ENCODE measurements around the gene CCDC92.

The CCDC92 gene

DNA sequence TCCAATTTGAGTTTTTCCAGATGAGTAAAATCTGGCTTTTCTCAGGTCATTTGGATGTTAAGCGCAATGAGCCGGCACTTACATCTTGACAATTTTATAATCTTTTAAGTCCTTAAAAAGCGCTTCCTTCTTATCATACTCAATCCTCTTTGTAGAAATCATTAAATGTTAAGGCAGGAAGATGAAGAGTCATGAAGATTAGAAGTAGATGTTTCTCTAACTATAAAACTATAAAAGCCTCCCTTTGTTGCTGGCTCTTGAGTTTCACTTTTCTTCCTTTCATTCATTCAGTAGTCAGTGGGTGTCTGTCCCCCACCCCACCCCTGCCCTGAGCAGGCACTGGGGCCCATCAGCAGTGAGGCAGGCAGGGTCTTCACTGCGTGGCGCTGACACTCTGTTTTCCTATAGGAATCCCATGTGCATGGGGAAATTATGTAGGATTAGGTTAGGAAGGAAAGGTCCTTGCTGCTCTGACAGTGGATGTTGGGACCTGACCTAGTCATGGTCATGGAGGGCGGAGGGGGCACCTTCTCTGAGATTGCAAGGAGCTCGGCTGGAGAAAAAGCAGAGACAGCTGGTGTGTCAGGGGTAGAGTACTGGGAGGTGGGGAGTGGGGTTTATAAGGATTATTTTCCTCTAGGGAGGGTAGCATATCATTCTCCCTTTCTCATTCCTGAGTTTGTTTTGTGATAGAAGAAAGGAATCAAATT lies 65.8 kb downstream of the CCDC92 start:
- FAIRE-seq: no peak

DNA sequence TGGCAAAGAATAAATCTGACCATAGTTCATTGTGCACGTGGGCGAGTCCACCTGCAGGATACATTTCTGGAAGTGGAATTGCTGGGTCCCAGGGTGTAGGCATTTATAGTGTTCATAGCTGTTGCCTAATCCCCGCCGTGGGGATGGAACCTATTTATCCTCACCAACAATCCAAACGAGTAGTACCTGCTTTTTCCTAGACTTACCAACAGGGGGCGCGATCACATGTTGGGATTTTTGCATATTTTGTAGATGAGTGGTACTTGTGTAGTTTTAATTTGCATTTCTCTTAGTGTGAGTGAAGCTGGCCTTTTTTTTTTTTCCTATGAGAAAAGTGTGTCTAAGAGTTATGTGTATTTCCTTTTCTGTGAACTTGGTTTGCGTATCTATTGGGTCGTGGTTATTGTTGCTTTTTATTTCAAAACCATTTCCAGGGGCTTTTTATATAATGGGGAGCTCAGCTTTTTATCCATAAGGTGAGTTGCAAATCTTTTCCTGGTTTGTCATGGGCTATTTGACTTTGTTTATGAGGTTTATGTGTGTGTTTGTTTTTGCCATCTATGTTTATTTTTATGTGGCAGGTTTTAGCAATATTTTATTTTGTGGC lies 67.2 kb downstream of the CCDC92 start:
- peak; percentile 93 for FAIRE-seq

DNA sequence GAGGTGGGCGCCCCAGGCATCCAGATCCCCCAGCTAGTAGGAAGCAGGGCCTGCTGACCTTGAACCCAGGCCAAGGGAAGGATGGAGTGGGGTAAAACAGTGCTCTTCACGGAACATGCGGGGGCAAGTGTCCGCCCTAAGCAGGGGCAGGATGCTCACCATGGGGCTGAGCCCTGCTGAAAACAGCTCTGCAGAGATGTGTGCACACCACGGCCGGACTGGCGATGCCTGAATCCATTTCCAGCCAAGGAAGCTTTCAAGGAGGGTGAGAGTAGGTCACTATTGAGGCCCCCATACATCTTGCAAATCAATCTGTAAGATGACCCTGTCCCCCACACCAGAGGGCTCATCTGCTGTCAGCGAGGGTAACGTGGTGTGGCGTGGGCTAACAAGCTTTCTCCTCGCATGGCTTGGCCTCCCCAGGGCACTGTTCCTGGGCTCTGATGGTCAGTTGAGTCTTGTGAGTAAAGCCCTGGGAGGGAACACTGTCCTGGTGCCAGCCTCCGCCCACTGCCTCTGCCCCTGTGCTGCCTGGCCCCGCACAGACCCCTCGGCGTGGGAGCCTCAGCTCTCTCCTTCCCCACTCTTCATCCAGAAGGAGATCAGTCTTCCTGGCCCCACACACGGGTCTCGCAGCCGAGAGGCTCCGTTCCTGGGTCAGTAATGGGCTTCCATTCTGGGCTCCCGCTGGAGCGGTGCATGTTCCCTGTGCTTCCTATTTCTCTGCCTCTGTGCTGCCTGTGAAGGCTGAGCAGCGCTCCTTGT lies 69.1 kb downstream of the CCDC92 start:
- FAIRE-seq: no peak

DNA sequence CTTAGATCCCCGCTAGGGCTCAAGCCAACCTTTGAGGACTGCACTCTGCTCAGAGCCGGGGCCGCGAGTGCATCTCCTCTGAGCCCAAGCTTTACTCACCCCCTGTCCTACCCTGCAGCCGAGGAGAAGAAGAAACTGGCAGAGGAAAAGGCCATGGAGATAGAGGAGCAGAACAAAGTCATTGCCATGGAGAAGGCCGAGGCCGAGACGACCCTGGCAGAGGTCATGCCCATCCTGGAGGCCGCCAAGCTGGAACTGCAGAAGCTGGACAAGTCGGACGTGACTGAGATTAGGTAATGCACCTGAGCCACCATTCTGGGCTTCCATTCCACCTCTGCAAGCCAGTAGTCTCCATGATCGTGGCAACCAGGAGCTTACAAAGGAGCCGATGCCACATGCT lies 69.8 kb downstream of the CCDC92 start:
- FAIRE-seq: no peak

DNA sequence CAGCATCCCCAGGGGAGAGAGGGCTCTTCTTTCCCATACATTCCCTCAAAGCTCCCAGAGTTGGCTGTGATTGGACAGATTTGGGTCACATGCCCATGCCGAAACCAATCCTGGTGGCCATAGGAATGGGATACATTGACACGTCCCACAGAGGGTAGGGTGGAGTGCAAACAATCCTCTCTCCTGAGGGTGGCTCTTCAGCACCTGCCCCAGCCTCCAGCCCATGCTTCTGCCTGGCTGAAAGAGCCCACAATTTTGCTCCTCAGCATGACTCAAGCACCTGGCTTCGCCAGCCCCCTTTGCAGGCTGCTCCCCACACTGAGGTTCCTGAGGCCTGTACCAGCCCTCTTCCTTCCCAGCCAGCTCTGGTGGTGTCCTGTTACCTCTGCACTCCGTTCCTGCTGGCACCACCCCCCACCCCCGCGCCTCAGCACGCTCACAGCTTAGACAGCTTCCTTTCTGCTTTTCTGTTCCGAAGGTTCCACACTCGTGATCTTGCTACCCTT lies 71.7 kb downstream of the CCDC92 start:
- FAIRE-seq: no peak

DNA sequence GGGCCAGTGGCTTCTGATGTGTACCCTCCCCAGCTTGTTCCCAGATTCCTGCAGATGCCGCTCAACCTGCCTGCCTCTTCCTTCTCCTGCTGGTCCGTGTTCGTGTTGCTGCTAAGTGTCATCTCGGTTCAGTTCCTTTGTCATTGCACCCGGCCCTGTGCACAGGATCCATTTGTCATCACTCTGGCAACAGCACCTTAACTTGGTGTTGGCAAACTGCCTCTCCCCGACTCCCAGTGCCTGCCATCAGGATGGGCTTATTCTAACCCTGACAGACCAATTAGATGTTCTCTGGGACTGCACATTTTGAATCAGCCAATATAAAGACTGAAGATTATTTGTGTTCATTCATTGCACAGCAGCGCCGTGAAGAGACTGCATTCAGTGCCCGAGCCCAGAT lies 73.3 kb downstream of the CCDC92 start:
- no peak for FAIRE-seq

DNA sequence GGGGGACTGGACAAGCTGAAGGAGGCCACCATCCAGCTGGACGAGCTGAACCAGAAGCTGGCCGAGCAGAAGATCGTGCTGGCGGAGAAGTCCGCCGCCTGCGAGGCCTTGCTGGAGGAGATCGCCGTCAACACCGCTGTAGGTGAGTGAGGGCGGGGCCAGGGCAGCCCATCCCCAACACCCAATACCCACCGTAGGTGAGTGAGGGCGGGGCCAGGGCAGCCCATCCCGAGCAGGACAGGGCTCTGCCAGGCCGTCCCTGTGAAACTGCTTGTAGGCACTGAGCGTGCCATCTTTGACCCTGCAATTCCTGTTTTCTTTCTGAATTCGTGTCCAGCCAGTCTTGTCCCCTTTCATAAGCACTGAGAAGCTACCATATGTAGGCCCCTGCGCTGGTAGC lies 74.0 kb downstream of the CCDC92 start:
- no peak for FAIRE-seq

DNA sequence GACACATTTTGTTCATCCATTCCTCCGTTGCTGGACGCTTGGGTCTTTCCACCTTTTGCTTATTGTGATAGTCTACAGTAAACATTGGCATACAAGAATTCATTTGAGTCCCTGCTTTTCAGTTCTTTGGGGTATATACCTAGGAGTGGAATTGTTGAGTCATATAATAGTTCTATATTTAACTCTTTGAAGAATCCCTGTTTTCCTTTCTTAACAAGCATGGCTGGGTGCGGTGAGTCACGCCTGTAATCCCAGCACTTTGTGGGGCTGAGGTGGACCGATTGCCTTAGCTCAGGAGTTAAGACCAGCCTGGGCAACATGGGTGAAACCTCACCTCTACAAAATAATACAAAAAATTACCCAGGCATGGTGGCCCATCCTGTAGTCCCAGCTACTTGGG lies 75.4 kb downstream of the CCDC92 start:
- no peak for FAIRE-seq

DNA sequence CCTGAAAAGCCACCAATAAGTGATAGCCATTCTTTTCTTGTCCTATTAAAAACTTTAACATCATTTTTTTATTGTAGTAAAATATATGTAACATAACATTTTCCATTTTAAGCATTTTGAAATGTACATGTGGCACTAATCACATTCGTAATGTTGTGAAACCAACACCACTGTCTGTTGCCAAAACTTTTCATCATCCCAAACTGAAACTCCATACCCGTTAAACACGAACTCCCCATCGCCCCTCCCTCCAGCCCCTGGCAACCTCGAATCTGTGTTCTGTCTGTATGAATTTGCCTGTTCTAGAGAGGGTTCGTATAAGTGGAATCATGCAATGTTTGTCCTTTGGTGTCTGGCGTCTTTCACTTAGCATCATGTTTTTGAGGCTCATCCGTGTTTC lies 75.9 kb downstream of the CCDC92 start:
- FAIRE-seq: no peak

DNA sequence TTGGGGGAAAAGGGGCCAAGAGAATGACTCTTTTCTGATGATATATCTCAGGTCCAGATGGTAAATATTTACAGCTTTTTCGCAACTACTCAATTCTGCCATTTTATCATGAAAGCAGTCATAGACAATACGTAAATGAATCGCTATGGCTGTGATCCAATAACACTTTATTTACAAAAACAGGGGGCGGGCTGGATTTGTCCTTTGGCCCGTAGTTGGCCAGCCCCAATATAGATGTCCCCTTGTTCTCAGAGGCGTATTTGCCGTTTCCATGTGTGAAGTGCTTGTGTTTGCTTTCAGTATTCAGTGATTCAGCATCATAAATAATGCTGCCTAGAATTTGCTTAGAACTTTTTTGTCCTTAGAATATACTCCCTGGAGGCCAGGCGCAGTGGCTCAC lies 77.2 kb downstream of the CCDC92 start:
- FAIRE-seq: no peak

DNA sequence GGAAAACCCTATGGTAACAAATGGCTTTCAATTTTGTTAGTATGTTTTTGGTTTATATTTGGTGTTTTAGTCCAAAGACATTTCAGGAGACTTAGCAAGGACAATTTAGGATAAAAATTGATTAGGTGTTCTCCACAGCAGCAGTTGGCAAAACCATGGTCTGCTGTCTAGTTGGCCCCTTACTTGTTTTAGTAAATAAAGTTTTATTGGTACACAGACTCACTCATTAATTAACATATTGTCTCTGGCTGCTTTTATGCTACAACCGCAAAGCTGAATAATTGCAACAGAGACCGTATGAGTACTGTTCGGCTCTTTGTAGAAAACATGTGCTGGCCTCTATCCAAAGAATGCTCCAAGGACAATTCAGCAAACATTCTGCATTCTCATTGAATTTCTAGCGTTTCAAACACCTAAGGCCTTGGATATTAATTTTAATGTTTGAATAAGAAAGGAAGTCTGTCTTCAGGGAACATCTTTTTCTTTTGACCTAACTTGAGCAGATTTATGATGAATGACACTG lies 77.7 kb downstream of the CCDC92 start:
- no peak for FAIRE-seq

DNA sequence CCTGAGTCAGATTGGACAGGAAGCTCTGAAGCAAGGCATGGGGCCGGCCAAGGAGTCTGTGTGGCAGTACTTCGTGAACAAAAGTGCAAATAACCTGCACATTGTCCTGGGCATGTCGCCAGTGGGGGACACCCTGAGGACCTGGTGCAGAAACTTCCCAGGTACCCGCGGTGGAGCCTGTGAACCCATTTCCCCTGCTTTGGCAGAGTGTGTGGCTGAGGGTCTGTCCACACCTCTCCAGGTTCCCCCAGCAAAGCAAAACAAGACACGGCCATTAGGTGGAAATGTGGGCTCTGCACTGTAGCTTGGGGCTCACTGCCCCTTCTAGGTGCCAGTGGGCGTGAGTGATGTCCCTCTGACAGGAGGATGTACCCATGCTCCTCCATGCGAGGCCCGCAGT lies 79.4 kb downstream of the CCDC92 start:
- FAIRE-seq: no peak

DNA sequence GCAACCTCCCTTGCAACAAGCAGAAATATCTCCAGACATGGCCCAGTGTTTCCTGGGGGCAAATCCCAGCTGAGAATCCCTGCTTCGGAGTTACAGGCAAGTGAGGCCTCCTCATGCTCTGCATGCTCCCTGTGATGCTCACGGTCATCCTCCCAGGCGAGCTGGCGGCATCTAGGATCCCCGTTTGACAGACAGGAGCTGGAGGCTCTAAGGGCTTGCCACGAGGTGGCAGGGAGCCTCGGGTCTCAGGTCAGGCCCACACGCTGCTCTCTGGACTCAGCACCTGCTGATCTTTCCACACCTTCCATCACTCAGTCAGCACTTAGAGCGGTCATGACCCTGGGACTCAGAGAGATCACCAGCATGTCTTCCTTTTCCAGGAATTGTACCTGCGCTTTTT lies 79.8 kb downstream of the CCDC92 start:
- no peak for FAIRE-seq

DNA sequence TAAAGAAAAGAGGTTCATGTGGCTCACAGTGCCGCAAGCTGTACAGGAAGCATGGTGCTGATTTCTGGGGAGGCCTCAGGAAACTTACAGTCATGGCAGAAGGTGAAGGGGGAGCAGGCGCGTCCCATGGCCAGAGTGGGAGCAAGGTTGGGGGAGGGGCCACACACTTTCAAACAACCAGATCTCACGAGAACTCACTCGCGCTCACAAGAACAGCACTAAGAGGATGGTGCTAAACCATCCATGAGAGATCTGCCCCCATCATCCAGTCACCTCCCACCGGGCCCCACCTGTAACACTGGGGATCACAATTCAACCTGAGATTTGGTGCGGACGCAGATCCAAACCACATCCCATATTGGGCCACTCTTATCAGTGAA lies 80.5 kb downstream of the CCDC92 start:
- no peak for FAIRE-seq

DNA sequence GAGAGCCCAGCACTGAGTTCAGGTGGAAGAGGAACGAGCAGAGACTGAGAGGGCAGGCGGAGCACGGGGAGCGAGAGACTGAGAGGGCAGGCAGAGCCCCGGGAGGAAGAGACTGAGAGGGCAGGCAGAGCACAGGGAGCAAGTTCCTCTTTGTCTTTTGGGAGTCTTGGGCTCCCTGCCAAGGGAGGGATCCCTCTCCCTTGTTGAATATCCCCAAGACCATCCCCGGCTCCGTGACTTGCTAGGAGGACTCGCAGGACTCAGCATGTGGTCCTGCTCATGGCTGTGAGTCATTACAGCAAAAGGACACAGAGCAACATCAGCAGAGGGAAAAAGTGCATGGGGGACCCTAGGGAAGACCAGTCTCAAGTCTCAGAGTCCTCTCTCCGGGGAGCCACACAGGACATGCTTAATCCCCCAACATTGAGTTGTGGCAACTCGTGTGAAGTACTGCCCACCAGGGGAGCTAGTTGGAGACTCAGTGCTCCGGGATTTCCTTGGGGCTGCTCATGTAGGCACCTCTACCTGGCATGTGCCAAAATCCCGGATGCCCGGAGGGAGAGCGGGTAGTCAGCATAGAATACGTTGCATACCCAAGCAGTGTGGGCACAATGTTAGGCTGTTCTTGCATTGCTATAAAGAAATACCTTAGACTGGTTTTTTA lies 81.0 kb downstream of the CCDC92 start:
- FAIRE-seq: no peak

DNA sequence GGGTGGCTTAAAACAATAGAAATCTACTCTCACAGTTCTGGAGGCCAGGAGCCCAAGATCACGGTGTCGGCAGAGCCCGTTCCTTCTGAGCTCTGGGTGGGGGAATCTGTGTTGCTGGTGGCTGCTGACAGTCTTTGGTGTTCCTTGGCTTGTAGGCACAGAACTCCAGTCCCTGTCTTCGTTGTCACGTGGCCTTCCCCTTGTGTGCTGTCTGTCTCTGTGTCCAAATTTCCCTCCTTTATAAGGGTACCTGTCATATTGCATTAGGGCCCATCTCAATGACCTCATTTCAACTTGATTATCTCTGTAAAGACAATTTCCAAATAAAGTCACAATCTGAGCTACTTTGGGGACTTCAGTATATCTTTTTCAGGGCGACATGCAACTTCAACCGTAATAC lies 81.6 kb downstream of the CCDC92 start:
- no peak for FAIRE-seq

DNA sequence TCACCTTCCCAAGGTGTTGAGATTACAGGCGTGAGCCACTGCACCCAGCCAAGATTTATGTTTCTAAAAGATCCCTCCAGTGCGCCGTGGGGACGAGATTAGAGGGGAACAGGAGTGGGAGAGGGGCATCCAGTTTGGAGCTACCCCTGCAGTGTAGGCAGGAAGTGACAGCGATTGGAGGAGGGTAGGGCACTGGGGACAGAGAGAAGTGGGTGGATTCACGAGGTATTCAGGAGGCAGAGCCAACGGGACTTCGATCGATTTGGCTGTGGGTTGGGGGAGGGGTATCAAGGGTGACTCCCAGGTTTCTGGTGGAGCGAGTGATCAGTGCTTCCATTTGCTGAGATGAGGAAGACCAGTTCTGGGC lies 82.1 kb downstream of the CCDC92 start:
- no peak for FAIRE-seq

DNA sequence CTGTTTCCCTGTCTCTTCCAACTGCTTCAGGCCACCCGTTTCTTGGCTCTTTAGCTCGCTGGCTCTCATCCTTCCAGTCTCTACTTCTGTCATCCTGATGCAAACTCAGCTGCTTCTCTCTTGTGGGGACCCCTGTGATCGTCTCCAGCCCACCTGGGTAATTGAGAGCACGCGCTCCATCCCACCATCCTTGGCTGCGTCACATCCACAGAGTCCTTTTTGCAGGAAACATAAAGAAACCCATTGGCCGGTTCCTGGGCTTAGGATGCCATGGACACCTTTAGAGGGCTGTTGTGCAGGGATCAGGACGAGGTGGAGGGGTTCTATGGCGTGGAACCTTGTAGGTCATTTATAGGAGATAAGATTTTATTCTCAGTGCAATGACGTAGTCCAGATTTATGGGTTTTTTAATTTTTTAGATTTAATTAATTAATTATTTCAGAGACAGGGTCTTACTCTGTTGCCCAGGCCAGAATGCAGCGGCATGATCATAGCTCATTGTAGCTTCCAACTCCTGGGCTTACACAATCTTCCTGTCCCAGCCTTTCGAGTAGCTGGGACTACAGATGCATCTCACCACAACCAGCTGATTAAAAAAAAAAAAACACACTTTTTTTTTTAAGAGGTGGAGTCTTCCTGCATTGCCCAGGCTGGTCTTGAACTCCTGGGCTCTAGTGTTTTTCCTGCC lies 82.6 kb downstream of the CCDC92 start:
- no peak for FAIRE-seq

DNA sequence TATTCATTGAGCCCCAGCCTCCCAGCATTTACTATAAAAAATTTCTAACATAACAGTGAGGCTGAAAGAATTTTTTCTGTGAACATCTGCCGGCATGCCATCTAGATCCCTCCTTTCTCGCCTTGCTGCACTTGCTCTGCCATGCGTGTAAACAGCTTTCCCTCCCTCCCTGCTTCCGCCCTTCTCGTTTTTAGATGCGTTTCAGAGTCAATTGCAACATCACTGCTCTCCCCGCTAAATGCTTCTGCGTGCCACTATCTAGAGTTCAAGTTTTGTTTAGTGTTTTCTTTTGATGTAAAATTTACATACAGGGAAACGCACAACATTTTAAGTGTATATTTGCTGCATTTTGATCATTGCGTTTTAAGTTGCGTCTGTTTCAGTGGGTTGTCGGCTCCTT lies 83.6 kb downstream of the CCDC92 start:
- no peak for FAIRE-seq

DNA sequence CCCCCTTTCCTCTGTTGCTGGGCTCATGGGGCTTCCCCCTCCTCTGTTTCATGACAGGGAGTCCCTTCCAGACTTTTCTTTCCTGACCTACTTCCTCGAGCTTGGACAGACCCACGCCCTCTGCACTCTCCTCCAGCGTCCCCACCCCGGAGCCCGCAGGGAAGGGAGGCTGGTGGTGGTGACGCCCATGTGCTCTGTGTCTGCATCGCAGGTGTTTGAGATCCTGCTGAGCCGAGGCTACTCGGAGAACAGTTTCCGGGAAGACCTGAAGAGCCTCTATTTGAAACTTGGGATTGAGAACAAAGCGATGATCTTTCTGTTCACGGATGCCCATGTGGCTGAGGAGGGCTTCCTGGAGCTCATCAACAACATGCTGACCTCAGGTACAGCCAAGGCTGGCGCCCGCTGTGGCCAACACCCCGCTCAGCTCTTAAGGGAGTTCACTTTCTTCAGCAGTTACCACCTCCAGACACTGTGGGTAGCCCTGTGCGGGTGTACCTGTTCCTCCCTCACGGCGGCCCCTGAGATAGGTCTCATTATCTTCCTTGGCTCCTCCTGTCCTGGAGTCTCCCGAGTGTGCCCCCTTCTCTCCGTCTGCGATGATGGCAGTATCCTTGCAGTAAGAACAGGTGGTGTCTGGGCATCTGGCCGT lies 85.6 kb downstream of the CCDC92 start:
- FAIRE-seq: no peak

DNA sequence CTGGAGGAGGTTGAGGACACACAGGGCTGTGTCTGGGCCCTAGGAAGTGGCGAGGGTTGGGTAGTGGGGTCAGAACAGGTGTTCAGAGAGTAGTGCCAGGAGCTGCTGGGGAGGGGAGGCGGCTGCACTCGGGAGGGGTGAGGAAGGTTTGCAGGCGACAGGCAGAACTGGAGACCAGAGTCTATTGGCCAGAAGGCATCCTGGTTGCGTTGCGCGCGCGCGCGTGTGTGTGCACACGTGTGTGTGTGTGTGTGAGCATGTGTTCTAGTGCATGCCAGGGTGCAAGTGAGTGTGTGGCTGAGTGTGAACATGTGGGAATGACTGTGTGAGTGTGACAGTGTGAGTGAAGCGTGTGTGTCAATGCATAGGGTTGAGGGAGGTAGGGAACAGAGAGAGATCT lies 86.4 kb downstream of the CCDC92 start:
- no peak for FAIRE-seq
